Astrocyte of the spinal cord (primary cell): Measurements from ENCODE around the gene CCDC126.

Source experiments
- DNase-seq: peaks from one replicate; pipeline ENCODE4 v3.0.0; 2011; ENCODE audit warnings: low read depth, low spot score
- H3K4me3 ChIP-seq: 2 replicates; pipeline ENCODE4 v1.5.1; 2011; ENCODE audit warnings: low read depth, mild to moderate bottlenecking, low read length, moderate library complexity
- CTCF ChIP-seq: IDR thresholded peaks from 2 replicates; pipeline ENCODE4 v1.5.1; 2012; ENCODE audit warnings: low read depth, mild to moderate bottlenecking, low read length, inconsistent platforms
- in situ Hi-C: cut with HindIII; loops from 2 replicates; pipeline ENCODE4 v1.10.0; 2017; ENCODE audit warnings: low sequenced_read_pairs

Gene CCDC126

GRCh38 chr7:23691320-23691719 lies 94.1 kb downstream of the CCDC126 start:
- no peak for TF ChIP-seq CTCF
- peak; percentile 55 for DNase-seq
- in situ Hi-C loops = no loop called here
- no peak overlapping the region for H3K4me3 ChIP-seq

GRCh38 chr7:23693224-23693623 lies 96.0 kb downstream of the CCDC126 start:
- no peak for TF ChIP-seq CTCF
- DNase-seq = no peak
- in situ Hi-C loops = no loop called here
- H3K4me3 ChIP-seq = no peak overlapping the region
